GM12864 (cell line): ENCODE measurements around the gene TRIO.

Experiments used
- DNase-seq: peaks from one replicate; pipeline ENCODE4 v3.0.0-alpha.2; 2011; ENCODE audit warnings: low read depth
- H3K4me3 ChIP-seq: 2 replicates; pipeline ENCODE4 v1.5.1; 2011; ENCODE audit warnings: mild to moderate bottlenecking, low read depth, low read length, control low read depth
- CTCF ChIP-seq: IDR thresholded peaks from 2 replicates; pipeline ENCODE4 v1.5.1; 2011; ENCODE audit warnings: low read depth, mild to moderate bottlenecking, moderate library complexity, low read length, control low read depth, inconsistent platforms; ENCODE audit errors: missing control alignments

Gene TRIO

GRCh38 chr5:14331386-14331781, 188.2 kb downstream of the TRIO start:
- no peak for TF ChIP-seq CTCF
- DNase-seq, result no peak
- H3K4me3 ChIP-seq, result no peak overlapping the region

GRCh38 chr5:14332038-14332631, 189.0 kb downstream of the TRIO start:
- DNase-seq, result no peak
- H3K4me3 ChIP-seq, result no peak overlapping the region
- no peak for TF ChIP-seq CTCF

- DNase-seq, result no peak
Observed at GRCh38 chr5:14332746-14333145, 189.6 kb downstream of the TRIO start.

GRCh38 chr5:14337593-14337992, 194.5 kb downstream of the TRIO start:
- no peak for TF ChIP-seq CTCF
- no peak overlapping the region for H3K4me3 ChIP-seq
- DNase-seq, result no peak

More at GRCh38 chr5:14332746-14333145, 189.6 kb downstream of the TRIO start:
- no peak for TF ChIP-seq CTCF
- no peak overlapping the region for H3K4me3 ChIP-seq

- DNase-seq, result no peak
- H3K4me3 ChIP-seq, result no peak overlapping the region
- TF ChIP-seq CTCF, result no peak
Observed at GRCh38 chr5:14339468-14339867, 196.3 kb downstream of the TRIO start.

- DNase-seq, result no peak
- no peak for TF ChIP-seq CTCF
- H3K4me3 ChIP-seq, result no peak overlapping the region
Observed at GRCh38 chr5:14341571-14342230, 198.6 kb downstream of the TRIO start.

GRCh38 chr5:14342306-14342705, 199.2 kb downstream of the TRIO start:
- DNase-seq, result no peak
- H3K4me3 ChIP-seq, result no peak overlapping the region
- no peak for TF ChIP-seq CTCF
